Measurements from ENCODE around the gene PATL1. TPM values are rescaled to one million over a fixed set of nuclear protein-coding genes. Genes with fewer than 3 reads are reported as not detected.

PATL1 gene
- total and polyA plus RNA-seq, 2 donors, result 10.9 to 19.5 TPM

Small RNA genes lying within 50 kb of the gene (small RNA-seq; reads per million reads assigned to genes)
- gene MIR3162, result not detected

Other genes with a start within 250 kb of the PATL1 start
- gene OR5A2, start 242.6 kb downstream of the PATL1 start, total RNA-seq, result not detected
- gene OR5A2, start 242.6 kb downstream of the PATL1 start, polyA plus RNA-seq, result not detected
- gene OR5A1, start 232.6 kb downstream of the PATL1 start, total RNA-seq, result not detected
- not detected for gene OR5A1, start 232.6 kb downstream of the PATL1 start, polyA plus RNA-seq
- gene OR4D6, start 212.1 kb downstream of the PATL1 start, total RNA-seq, result not detected
- not detected for gene OR4D6, start 212.1 kb downstream of the PATL1 start, polyA plus RNA-seq
- gene OR4D10, start 195.7 kb downstream of the PATL1 start, total RNA-seq, result not detected
- not detected for gene OR4D10, start 195.7 kb downstream of the PATL1 start, polyA plus RNA-seq
- gene OR4D11, start 165.5 kb downstream of the PATL1 start, total RNA-seq, result not detected
- not detected for gene OR4D11, start 165.5 kb downstream of the PATL1 start, polyA plus RNA-seq
- gene OR4D9, start 157.5 kb downstream of the PATL1 start, total RNA-seq, result not detected
- gene OR4D9, start 157.5 kb downstream of the PATL1 start, polyA plus RNA-seq, result not detected
- 45.2 TPM for gene OSBP, start 53.3 kb downstream of the PATL1 start, total RNA-seq
- gene OSBP, start 53.3 kb downstream of the PATL1 start, polyA plus RNA-seq, result 23.3 TPM
- gene OR10V1, start 44.8 kb upstream of the PATL1 start, total RNA-seq, result not detected
- not detected for gene OR10V1, start 44.8 kb upstream of the PATL1 start, polyA plus RNA-seq
- gene STX3, start 86.3 kb upstream of the PATL1 start, total RNA-seq, result 11.9 TPM
- gene STX3, start 86.3 kb upstream of the PATL1 start, polyA plus RNA-seq, result 14.2 TPM
- 24.0 TPM for gene MRPL16, start 141.7 kb upstream of the PATL1 start, total RNA-seq
- gene MRPL16, start 141.7 kb upstream of the PATL1 start, polyA plus RNA-seq, result 49.9 TPM
- not detected for gene CBLIF, start 176.5 kb upstream of the PATL1 start, total RNA-seq
- not detected for gene CBLIF, start 176.5 kb upstream of the PATL1 start, polyA plus RNA-seq
- gene TCN1, start 197.4 kb upstream of the PATL1 start, total RNA-seq, result not detected
- 0.13 TPM for gene TCN1, start 197.4 kb upstream of the PATL1 start, polyA plus RNA-seq
- not detected for gene OOSP3, start 209.7 kb upstream of the PATL1 start, total RNA-seq
- not detected for gene OOSP3, start 209.7 kb upstream of the PATL1 start, polyA plus RNA-seq

Measured in urinary bladder (tissue), 2 donors.